Small intestine (tissue), 7 donors: Measurements from ENCODE around the gene CHKB. TPM values are rescaled to one million over a fixed set of nuclear protein-coding genes. Genes with fewer than 3 reads are reported as not detected.

Experiments used
- DNase-seq, 2 donors: peaks; one replicate each; pipeline versions ENCODE4 v3.0.0 to v3.0.0-alpha.2; 2013
- FAIRE-seq: peaks from 2 replicates; lab custom pipeline; 2012; peaks lifted over from hg19 to GRCh38; lab: Jason Lieb, UNC
- H3K27ac ChIP-seq, 3 donors: one replicate each; pipeline ENCODE4 v1.5.1; 2013; ENCODE audit warnings: low read length in 2 of 3, mild to moderate bottlenecking in 2 of 3, control low read depth in 1 of 3, inconsistent platforms in 1 of 3, low read depth in 1 of 3, moderate library complexity in 1 of 3
- H3K27me3 ChIP-seq, 3 donors: one replicate each; pipeline ENCODE4 v1.6.1; 2013; ENCODE audit warnings: low read length in 3 of 3, inconsistent platforms in 1 of 3; ENCODE audit not compliant: control insufficient read depth in 3 of 3, insufficient read depth in 3 of 3
- H3K36me3 ChIP-seq, 3 donors: one replicate each; pipeline ENCODE4 v1.6.1; 2013; ENCODE audit warnings: low read length in 3 of 3, inconsistent platforms in 1 of 3, low read depth in 1 of 3, mild to moderate bottlenecking in 1 of 3, moderate library complexity in 1 of 3; ENCODE audit not compliant: control insufficient read depth in 3 of 3, insufficient read depth in 2 of 3
- H3K4me1 ChIP-seq, 3 donors: one replicate each; pipeline ENCODE4 v1.6.1; 2013; ENCODE audit warnings: low read length in 2 of 3, inconsistent platforms in 1 of 3, low read depth in 1 of 3, mild to moderate bottlenecking in 1 of 3, moderate library complexity in 1 of 3; ENCODE audit not compliant: control insufficient read depth in 3 of 3, insufficient read depth in 2 of 3
- H3K4me3 ChIP-seq, 3 donors: one replicate each; pipeline ENCODE4 v1.5.1; 2013; ENCODE audit warnings: low read length in 3 of 3, control low read depth in 1 of 3, inconsistent platforms in 1 of 3, low read depth in 1 of 3, mild to moderate bottlenecking in 1 of 3, moderate library complexity in 1 of 3
- H3K9me3 ChIP-seq, 2 donors: one replicate each; pipeline ENCODE4 v1.6.1; 2013; ENCODE audit warnings: low read depth in 1 of 2, low read length in 1 of 2; ENCODE audit not compliant: control insufficient read depth in 2 of 2, insufficient read depth in 1 of 2
- WGBS, 3 donors: extraction: QIAGEN DNeasy Blood & Tissue Kit; methylation state at CpG; one replicate each; pipeline ENCODE4 v1.1.7; 2013; 5-methylcytosine and 5-hydroxymethylcytosine counted together
- polyA plus RNA-seq, 4 donors: library from polyadenylated mRNA; stranded (reverse) in 3 of 4; unstranded in 1 of 4; fragments of 200-250 nt in 3 of 4; fragments of 120-200 nt in 1 of 4; gene quantifications; one replicate each; pipeline versions ENCODE4 v1.2.1 to v1.2.3, GENCODE V29; 2013
- donor health status: healthy with polysubstance abuse.
- donor health status: control.
- donor health status: control.
- donor health status: Bipolar disorder and iron deficiency.
- donor health status: healthy.

Gene CHKB
- polyA plus RNA-seq, 4 donors = 61.2 to 371 (median 223) TPM

DNA sequence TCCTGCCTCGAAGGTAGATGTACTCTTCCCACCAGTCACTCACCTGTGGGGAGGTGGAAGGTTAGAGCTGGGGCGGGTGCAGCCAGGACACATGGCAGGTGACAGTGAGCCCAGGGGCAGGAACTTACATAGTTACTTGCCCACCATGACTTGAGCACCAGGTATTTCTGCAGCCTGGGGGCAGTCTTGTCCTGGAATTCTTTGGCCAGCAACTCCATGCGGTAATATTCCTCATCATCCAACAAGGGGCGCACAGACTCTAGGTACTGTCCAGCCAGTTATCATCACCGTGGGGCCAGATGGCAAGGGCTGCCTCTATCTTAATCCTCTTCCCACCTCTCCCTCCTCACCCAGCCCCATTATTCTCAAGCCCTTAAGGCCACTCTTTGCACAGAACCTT, 6.6 kb downstream of the CHKB start:
- DNase-seq (peak; percentile 39 to 56), FAIRE-seq (no peak)
- 44 to 59% (median 53%) methylated on average over 5 of the region's 5 CpGs for WGBS, 3 donors
- H3K36me3 ChIP-seq = peaks cover 0 to 70% (median 1%) of the 10 kb centered on the region in 3 donors
- no peak overlapping the region for H3K27ac ChIP-seq
- H3K27me3 ChIP-seq = no peaks in the 10 kb centered on the region
- no peak overlapping the region for H3K4me3 ChIP-seq
- no peaks in the 10 kb centered on the region for H3K9me3 ChIP-seq
- peaks cover 0 to 18% (median 3%) of the 10 kb centered on the region in 3 donors for H3K4me1 ChIP-seq

DNA sequence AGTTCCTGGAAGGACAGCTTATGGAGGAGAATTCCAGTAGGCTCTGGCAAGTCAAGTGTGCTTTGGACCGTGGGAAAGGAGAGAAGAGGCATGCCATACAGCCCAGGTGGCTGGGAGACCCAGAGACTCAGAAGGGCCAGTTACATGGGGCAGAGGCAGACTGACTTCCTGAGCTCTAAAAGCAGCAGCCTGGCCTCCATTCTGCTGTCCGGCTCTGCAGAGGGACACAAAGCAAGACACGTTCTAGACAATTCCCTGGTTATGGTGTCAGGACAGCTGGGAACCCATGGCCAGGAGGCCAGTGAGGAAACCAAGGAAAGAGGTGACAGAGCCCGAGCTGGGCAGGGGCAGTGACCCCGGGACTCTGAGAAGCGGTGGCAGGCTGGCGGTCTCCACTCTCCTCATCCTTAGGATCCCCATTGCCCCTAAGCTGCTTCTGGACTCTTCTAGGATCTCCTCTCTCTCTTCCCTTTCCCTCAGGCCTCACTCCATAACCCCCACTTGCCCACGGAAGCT, 7.2 kb downstream of the CHKB start:
- WGBS, 3 donors = 88 to 94% (median 90%) methylated on average over 8 of the region's 8 CpGs
- Histone ChIP-seq H3K4me3 (no peak overlapping the region), H3K4me1 (peaks cover 0 to 16% (median 3%) of the 10 kb centered on the region in 3 donors), H3K27me3 (no peaks in the 10 kb centered on the region), H3K36me3 (peaks cover 0 to 72% (median 3%) of the 10 kb centered on the region in 3 donors), H3K9me3 (no peaks in the 10 kb centered on the region), H3K27ac (no peak overlapping the region)
- FAIRE-seq (no peak), DNase-seq (no peak)

DNA sequence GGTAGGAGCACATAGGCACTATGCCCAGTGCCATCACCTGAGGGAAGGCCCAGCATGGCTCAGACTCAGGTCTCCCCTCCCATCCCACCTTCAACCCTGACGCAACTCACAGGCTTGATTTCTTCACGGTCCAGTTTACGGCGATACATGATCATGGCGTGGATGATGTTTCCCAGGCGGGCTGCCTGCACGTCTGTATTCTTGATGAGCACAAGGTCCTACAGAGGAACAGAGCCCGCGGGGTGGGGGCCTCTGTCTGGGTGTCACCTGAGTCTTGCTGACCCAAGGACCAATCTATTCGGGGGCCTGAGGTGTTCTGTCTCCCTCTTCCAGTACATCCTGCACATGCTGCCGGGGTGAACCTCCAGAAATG, 8.3 kb downstream of the CHKB start:
- no peak for FAIRE-seq
- Histone ChIP-seq H3K4me1 (peaks cover 2 to 13% (median 3%) of the 10 kb centered on the region in 3 donors), H3K36me3 (peaks cover 0 to 71% (median 5%) of the 10 kb centered on the region in 3 donors), H3K27me3 (no peaks in the 10 kb centered on the region), H3K9me3 (no peaks in the 10 kb centered on the region), H3K4me3 (no peak overlapping the region), H3K27ac (no peak overlapping the region)
- DNase-seq = no peak
- 94 to 97% (median 96%) methylated on average over 11 of the region's 11 CpGs for WGBS, 3 donors

DNA sequence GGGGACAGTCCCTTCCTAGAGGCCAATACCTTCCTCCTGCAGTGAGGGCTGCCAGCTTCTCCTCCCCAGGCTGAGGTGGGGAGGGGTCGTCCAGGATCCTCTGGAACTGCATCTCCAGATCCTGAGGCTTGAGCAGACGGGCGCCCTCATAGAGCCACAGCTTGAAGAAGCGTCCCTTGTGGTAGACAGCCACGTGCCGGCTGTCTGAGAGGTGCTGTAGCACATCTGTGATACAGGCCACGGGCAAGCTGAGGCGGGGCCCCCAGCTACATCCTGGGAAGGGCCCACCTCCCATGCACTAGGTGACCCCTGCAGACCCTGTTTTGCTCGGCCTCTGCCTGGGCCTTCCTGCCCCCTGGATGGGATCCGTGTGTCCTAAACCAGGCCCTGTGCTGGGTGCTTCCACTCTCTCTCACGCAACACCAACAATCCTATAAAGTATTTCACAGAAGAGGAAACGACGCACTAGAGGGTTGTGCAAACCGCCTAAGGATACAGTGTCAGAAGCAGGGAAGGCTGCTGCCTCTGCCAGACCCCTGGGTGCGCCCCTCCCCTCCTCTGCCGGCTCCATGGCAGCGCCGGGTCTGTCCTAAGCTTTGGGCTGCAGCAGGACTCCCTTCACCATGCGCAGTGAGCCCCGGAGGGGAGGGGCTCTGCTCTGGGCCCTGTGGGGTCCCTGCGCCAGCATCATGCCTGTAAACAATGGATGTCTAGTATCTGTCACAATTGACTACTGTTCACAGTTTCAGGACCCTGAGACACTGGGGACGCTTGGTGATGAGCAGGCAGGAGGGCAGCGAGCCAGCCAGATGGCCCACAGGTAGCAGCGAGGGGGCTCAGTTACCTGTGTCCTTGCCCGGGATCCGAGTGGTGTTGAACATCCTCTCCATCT, 8.9 kb downstream of the CHKB start:
- 90 to 95% (median 90%) methylated on average over 25 to 26 of the region's 26 CpGs for WGBS, 3 donors

DNA sequence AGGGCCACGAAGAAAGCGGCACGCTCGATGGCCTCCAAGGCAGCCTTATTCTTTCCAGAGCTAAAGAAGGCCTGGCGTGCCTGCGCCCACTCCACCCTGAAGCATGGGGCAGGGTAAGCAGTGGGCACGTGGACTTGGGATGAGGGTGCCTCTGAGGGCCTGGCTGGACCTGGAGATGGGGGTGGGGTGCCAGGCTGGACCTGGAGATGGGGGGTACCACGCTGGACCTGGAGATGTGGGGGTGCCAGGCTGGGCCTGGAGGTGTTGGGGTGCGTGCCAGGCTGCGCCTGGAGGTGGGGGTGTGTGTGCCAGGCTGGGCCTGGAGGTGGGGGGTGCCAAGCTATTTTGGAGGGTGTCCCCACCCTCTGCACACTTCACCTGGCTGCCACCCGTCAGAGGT, 9.7 kb downstream of the CHKB start:
- no peaks in the 10 kb centered on the region for H3K27me3 ChIP-seq
- FAIRE-seq (no peak), DNase-seq (no peak)
- 91 to 97% (median 94%) methylated on average over 9 to 11 of the region's 11 CpGs for WGBS, 3 donors
- H3K4me3 ChIP-seq = no peak overlapping the region
- no peak overlapping the region for H3K27ac ChIP-seq
- no peaks in the 10 kb centered on the region for H3K9me3 ChIP-seq
- H3K4me1 ChIP-seq = peaks cover 0 to 11% (median 4%) of the 10 kb centered on the region in 3 donors
- H3K36me3 ChIP-seq = peaks cover 0 to 73% (median 5%) of the 10 kb centered on the region in 3 donors

More for the DNA sequence above, 8.9 kb downstream of the CHKB start:
- no peak overlapping the region for H3K4me3 ChIP-seq
- DNase-seq (no peak), FAIRE-seq (no peak)
- peaks cover 2 to 13% (median 3%) of the 10 kb centered on the region in 3 donors for H3K4me1 ChIP-seq
- H3K27me3 ChIP-seq = no peaks in the 10 kb centered on the region
- peaks cover 0 to 71% (median 5%) of the 10 kb centered on the region in 3 donors for H3K36me3 ChIP-seq
- no peak overlapping the region for H3K27ac ChIP-seq
- no peaks in the 10 kb centered on the region for H3K9me3 ChIP-seq

DNA sequence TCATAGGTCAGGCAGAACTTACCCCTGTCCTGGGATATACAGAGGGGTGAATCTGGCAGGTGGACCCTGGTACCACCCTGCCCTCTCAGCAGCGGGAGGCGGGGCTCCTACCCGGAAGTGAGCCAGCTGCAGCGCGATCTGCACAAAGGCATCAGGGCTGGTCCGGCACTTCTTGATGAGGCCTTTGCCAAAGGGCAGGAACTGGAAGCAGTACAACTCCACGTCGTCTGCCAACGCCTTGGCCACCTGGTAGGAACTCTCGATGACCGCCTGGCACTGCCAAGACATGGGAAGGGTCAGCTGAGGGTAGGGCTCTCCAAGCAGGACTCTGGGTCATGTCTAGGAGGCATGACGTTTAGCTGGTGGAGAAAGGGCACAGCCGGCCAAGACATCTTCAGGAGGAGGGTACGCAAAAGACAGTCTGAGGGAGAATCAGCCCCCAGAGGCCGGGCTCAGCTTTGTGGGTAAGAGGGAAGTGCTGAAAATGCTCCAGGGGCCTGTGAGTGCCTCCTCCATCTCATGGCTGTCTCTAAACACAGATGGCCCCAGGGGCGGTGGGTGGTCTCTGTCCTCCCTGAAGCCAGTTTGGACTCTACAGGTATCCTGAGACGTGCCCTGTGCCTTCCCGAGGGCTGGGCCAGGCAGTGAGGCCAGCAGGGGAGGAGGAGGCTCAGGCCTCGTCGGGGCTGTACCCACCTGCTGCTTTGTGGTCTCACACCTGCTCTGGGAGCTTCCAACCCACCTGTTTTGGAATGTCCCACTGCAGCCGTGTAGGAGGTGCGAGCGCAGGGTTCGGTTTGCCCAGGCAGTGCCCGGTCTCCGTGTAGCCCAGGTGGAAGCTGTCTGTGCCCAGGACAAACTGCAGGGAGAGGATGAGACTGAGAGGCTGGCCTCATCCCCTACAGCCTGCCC, 11.1 kb downstream of the CHKB start:
- H3K4me3 ChIP-seq = no peak overlapping the region
- no peaks in the 10 kb centered on the region for H3K9me3 ChIP-seq
- no peak for DNase-seq
- peaks cover 0 to 11% (median 4%) of the 10 kb centered on the region in 3 donors for H3K4me1 ChIP-seq
- no peaks in the 10 kb centered on the region for H3K27me3 ChIP-seq
- H3K36me3 ChIP-seq = peaks cover 0 to 76% (median 5%) of the 10 kb centered on the region in 3 donors
- no peak overlapping the region for H3K27ac ChIP-seq
- WGBS, 3 donors = 67 to 83% (median 69%) methylated on average over 25 to 26 of the region's 26 CpGs
- FAIRE-seq = no peak

DNA sequence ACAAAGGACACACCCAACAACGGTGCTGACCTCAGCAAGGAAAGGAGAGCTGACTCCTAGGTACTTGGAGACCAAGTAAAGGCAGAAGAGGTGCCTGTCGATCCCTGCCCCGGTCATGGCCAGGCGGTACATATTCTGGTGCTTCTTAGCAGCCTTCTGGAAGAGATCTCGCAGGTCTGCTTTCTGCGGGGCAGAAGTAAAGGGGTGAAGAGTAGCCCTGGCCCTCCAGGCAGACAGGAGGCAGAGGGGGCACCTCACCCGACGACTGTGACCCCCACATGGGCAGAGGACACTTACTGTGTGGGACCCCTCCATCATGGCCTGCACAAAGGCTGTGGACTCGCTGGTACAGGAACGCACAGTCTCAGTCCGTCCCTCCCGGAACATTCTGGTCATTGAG, 11.8 kb downstream of the CHKB start:
- FAIRE-seq (no peak), DNase-seq (no peak)
- Histone ChIP-seq H3K4me1 (peaks cover 0 to 11% (median 4%) of the 10 kb centered on the region in 3 donors), H3K27ac (no peak overlapping the region), H3K9me3 (no peaks in the 10 kb centered on the region), H3K4me3 (no peak overlapping the region), H3K27me3 (no peaks in the 10 kb centered on the region), H3K36me3 (peaks cover 0 to 69% (median 5%) of the 10 kb centered on the region in 3 donors)
- 89 to 94% (median 92%) methylated on average over 12 of the region's 12 CpGs for WGBS, 3 donors
